Peyer's patch (tissue), 4 donors: ENCODE data around the gene MYO1F.

Experiments used
- CTCF ChIP-seq, 6 experiments: fragments of 450-650 bp in 4 of 6; fragments of 200-600 bp in 2 of 6; sonication (generic) in 1 of 6; IDR thresholded peaks; one replicate each; pipeline ENCODE4 v1.5.1; 2017 to 2019; ENCODE audit warnings: antibody characterized with exemption in 6 of 6, mild to moderate bottlenecking in 3 of 6, moderate library complexity in 1 of 6
- POLR2A ChIP-seq, 2 donors: fragments of 450-650 bp; IDR thresholded peaks; one replicate each; pipeline ENCODE4 v1.5.1; 2017; ENCODE audit warnings: antibody characterized with exemption in 2 of 2, mild to moderate bottlenecking in 2 of 2, moderate library complexity in 2 of 2

GRCh38 chr19:8485561-8486371 lies 91.5 kb downstream of the MYO1F start:
- TF ChIP-seq CTCF (IDR thresholded peaks at IDR 0.05) (no peak), POLR2A (IDR thresholded peaks at IDR 0.05) (no peak)
